Heart right ventricle (tissue), 16 donors: ENCODE measurements around the gene ATP1B2. TPM values are rescaled to one million over a fixed set of nuclear protein-coding genes. Genes with fewer than 3 reads are reported as not detected.
"Not testable (repeated sequence)": the region's sequence is repeated elsewhere in the genome, so short reads cannot be mapped to it uniquely, and the experiment has no call there.

ENCODE experiments used
- ATAC-seq, 8 donors: fragments of 200-7000 bp; cut with Tn5 transposase; one replicate each; pipeline ENCODE4 v1.9.1; 2020; ENCODE audit warnings: mild to moderate bottlenecking in 8 of 8, moderate library complexity in 8 of 8, moderate number of reproducible peaks in 1 of 8
- DNase-seq, 2 donors: peaks; one replicate each; pipeline ENCODE4 v3.0.0-alpha.2; 2020
- H3K27ac ChIP-seq, 10 donors: fragments of 200-600 bp; sonication (generic) in 2 of 10; one replicate each; pipeline versions ENCODE4 v1.5.0 to v1.8.0; 2020 to 2022; ENCODE audit warnings: mild to moderate bottlenecking in 3 of 10
- H3K27me3 ChIP-seq, 7 donors: fragments of 200-600 bp; one replicate each; pipeline ENCODE4 v1.8.0; 2021 to 2022; ENCODE audit warnings: mild to moderate bottlenecking in 2 of 7
- H3K36me3 ChIP-seq, 9 donors: fragments of 200-600 bp; sonication (generic) in 1 of 9; one replicate each; pipeline versions ENCODE4 v1.5.0 to v1.8.0; 2020 to 2022; ENCODE audit warnings: mild to moderate bottlenecking in 2 of 9
- H3K4me1 ChIP-seq, 9 donors: fragments of 200-600 bp; sonication (generic) in 1 of 9; one replicate each; pipeline versions ENCODE4 v1.5.0 to v1.8.0; 2020 to 2022; ENCODE audit warnings: mild to moderate bottlenecking in 4 of 9
- H3K4me3 ChIP-seq, 10 donors: fragments of 200-600 bp; sonication (generic) in 2 of 10; one replicate each; pipeline versions ENCODE4 v1.5.0 to v1.8.0; 2020 to 2022; ENCODE audit warnings: mild to moderate bottlenecking in 7 of 10, moderate library complexity in 2 of 10
- H3K9me3 ChIP-seq, 11 donors: fragments of 200-600 bp in 10 of 11; sonication (generic) in 2 of 11; one replicate each; pipeline versions ENCODE4 v1.5.0 to v1.8.0; 2013 to 2022; ENCODE audit warnings: mild to moderate bottlenecking in 2 of 11, control low read depth in 1 of 11, moderate library complexity in 1 of 11
- WGBS, 2 donors: extraction: QIAGEN DNeasy Blood & Tissue Kit; methylation state at CpG; one replicate each; pipeline ENCODE4 v1.1.7; 2013; ENCODE audit warnings: inconsistent platforms in 1 of 2; 5-methylcytosine and 5-hydroxymethylcytosine counted together
- intact Hi-C, 10 donors: fragments of 100-400 bp; cut with DNase I; formaldehyde crosslinking; loops; one replicate each; pipeline versions ENCODE4 v1.11.1 to v1.14.2; 2022
- polyA plus RNA-seq, 2 donors: library from polyadenylated mRNA; stranded (reverse); fragments of 200-250 nt; gene quantifications; one replicate each; pipeline ENCODE4 v1.2.3, GENCODE V29; 2013
- total RNA-seq, 10 donors: library from RNA; stranded (reverse); fragmentation: NEBNext Ultra II Directional in 3 of 10; extraction: Animal tissue kit (Norgen Biotek cat#: 25700) in 3 of 10; gene quantifications; one replicate each; pipeline versions ENCODE4 v1.2.1 to v1.2.4, GENCODE V29; 2021 to 2023
- TF ChIP-seq, protein P1 (sequence below), 9 donors: fragments of 200-600 bp; sonication (generic) in 2 of 9; IDR thresholded peaks; one replicate each; pipeline versions ENCODE4 v1.5.0 to v1.8.0; 2021 to 2022; ENCODE audit warnings: antibody characterized with exemption in 9 of 9, mild to moderate bottlenecking in 5 of 9, moderate library complexity in 1 of 9
- donor health status: Arrhythmogenic right ventricular cardiomyopathy.
- donor health status: ischemic (EF 13 %, LVEDD 7.1; RV severe dilation, severe dysfunction).
- donor health status: healthy with polysubstance abuse.
- donor health status: DM: no; HTN: yes; CAD: no.
- donor health status: DM: no; HTN: no; CAD: no.
- donor health status: ischemic (EF 25% LVEDD 6.9; RV normal size, moderate dysfunction).
- donor health status: ischemic (EF 25% LVEDD 5.7; RV mildly dilated, moderate dysfunction).
- donor health status: healthy.
- donor health status: DM: yes; HTN: yes; CAD: no.
- donor health status: Ischemic cardiomyopathy.
- donor health status: ischemic (EF 35%, LVEDD 5.7; RV mildly dilated, moderate dysfunction).
- donor health status: nonischemic (EF 11% LVEDD 7.7; RV severe dilation, severe dysfunction).
- donor health status: DM: yes; HTN: yes; CAD: no.
- donor health status: PGD.
- donor health status: ischemic (EF 29% LVEDD 5.4; RV normal size, mild dysfunction).
- donor health status: nonischemic (EF 23%, LVEDD 6.1; RV moderate dilation, normal function).

Gene ATP1B2
- total and polyA plus RNA-seq, 12 donors, result 0.91 to 6.5 (median 3.9) TPM

- Histone ChIP-seq H3K27me3 (no peaks in the 10 kb centered on the region), H3K4me1 (peaks cover 4 to 21% (median 15%) of the 10 kb centered on the region in 9 donors), H3K9me3 (no peaks in the 10 kb centered on the region), H3K36me3 (peaks cover 0 to 14% (median 0%) of the 10 kb centered on the region in 9 donors), H3K27ac (no peak overlapping the region), H3K4me3 (no peak overlapping the region)
- 86 to 91% methylated on average over 5 of the region's 5 CpGs for WGBS, 2 donors
- no peak for ATAC-seq
- DNase-seq, result no peak
- intact Hi-C loops, result no loop called here
- TF ChIP-seq, protein P1, sequence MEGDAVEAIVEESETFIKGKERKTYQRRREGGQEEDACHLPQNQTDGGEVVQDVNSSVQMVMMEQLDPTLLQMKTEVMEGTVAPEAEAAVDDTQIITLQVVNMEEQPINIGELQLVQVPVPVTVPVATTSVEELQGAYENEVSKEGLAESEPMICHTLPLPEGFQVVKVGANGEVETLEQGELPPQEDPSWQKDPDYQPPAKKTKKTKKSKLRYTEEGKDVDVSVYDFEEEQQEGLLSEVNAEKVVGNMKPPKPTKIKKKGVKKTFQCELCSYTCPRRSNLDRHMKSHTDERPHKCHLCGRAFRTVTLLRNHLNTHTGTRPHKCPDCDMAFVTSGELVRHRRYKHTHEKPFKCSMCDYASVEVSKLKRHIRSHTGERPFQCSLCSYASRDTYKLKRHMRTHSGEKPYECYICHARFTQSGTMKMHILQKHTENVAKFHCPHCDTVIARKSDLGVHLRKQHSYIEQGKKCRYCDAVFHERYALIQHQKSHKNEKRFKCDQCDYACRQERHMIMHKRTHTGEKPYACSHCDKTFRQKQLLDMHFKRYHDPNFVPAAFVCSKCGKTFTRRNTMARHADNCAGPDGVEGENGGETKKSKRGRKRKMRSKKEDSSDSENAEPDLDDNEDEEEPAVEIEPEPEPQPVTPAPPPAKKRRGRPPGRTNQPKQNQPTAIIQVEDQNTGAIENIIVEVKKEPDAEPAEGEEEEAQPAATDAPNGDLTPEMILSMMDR (IDR thresholded peaks at IDR 0.05), result no peak
Measured at GRCh38 chr17:7623661-7624060, 27.1 kb upstream of the ATP1B2 start.

DNA sequence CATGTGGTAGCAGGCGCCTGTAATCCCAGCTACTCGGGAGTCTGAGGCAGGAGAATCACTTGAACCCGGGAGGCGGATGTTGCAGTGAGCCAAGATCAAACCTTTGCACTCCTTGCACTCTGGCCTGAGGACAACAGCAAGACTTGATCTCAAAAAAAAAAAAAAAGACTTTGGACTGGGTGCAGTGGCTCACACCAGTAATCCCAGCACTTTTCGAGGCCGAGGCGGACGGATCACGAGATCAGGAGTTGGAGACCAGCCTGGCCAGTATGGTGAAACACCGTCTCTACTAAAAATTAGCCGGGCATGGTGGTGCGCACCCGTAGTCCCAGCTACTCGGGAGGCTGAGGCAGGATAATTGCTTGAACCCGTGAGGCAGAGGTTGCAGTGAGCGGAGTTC is 25.0 kb upstream of the ATP1B2 start:
- not testable (repeated sequence) for DNase-seq, H3K4me3 ChIP-seq, H3K27me3 ChIP-seq, H3K9me3 ChIP-seq, ATAC-seq, H3K27ac ChIP-seq
- WGBS, 2 donors, result 96 to 98% methylated on average over 16 of the region's 16 CpGs
- peaks cover 4 to 21% (median 15%) of the 10 kb centered on the region in 9 donors for H3K4me1 ChIP-seq
- peaks cover 0 to 14% (median 0%) of the 10 kb centered on the region in 9 donors for H3K36me3 ChIP-seq
- intact Hi-C loops, result loop anchor here in 2 of 10 donors (2.0 kb wide), 1 partner anchor 61 kb away; the partner anchor contains the start of gene TP53 (in 2 of the 2)

DNA sequence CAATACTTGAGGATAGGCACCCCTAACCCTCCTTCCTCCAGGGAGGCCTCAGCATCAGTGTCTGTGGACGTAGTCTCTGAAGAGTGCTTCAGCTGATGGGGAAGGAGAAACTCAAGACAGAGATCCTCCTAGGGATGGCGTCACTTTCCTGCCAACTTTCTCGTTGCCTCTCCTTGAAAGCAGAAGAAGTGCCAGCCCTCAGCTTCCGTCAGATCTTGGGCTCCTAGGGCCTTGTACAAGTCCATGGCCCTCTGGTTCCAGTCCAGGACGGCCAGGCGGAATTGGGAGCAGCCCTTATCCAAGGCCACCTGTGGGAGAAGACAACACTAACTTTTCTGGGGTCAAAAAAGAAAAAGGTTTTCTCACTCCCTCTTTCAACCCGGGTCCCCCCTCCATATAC is 24.4 kb upstream of the ATP1B2 start:
- no peak for ATAC-seq
- DNase-seq, result peak in 1 of 2 donors; percentile 17
- Histone ChIP-seq H3K9me3 (no peaks in the 10 kb centered on the region), H3K36me3 (peaks cover 0 to 14% (median 0%) of the 10 kb centered on the region in 9 donors), H3K4me1 (peaks cover 5 to 21% (median 16%) of the 10 kb centered on the region in 9 donors), H3K4me3 (peak overlapping the region in 6 of 10 donors; percentile 73 to 92 (median 80)), H3K27me3 (no peaks in the 10 kb centered on the region), H3K27ac (peak overlapping the region in 4 of 10 donors; percentile 92 to 98 (median 94))
- WGBS, 2 donors, result 88 to 90% methylated on average over 7 of the region's 7 CpGs
- TF ChIP-seq, protein P1 (IDR thresholded peaks at IDR 0.05), result no peak
- intact Hi-C loops, result loop anchor here in 2 of 10 donors (2.0 kb wide), 1 partner anchor 60 kb away; the partner anchor contains the start of gene TP53 (in 2 of the 2)

GRCh38 chr17:7626956-7627249 is 23.8 kb upstream of the ATP1B2 start:
- WGBS, 2 donors, result 11 to 19% methylated on average over 6 of the region's 6 CpGs
- Histone ChIP-seq H3K9me3 (no peaks in the 10 kb centered on the region), H3K4me1 (peaks cover 7 to 24% (median 17%) of the 10 kb centered on the region in 9 donors), H3K27ac (peak overlapping the region; percentile 85 to 98 (median 92)), H3K36me3 (peaks cover 0 to 14% (median 0%) of the 10 kb centered on the region in 9 donors), H3K4me3 (peak overlapping the region; percentile 59 to 92 (median 76)), H3K27me3 (no peaks in the 10 kb centered on the region)
- ATAC-seq, result peak in 3 of 8 donors; percentile 0 to 8 (median 1)
- TF ChIP-seq, protein P1 (IDR thresholded peaks at IDR 0.05), result no peak
- no peak for DNase-seq
- intact Hi-C loops, result loop anchor here in 2 of 10 donors (2.0 kb wide), 1 partner anchor 60 kb away; the partner anchor contains the start of gene TP53 (in 2 of the 2)
